KMS-11 (cell line): ENCODE data around the gene TOMM40.

Experiments
- H2AFZ ChIP-seq: fragments of 200-600 bp; sonication (generic); 2 replicates; pipeline ENCODE4 v1.6.1; 2016; ENCODE audit warnings: antibody characterized with exemption, mixed run types, low read depth
- H3K27ac ChIP-seq: fragments of 200-600 bp; sonication (generic); 2 replicates; pipeline ENCODE4 v1.6.1; 2016; ENCODE audit warnings: mild to moderate bottlenecking, mixed run types
- H3K27me3 ChIP-seq: fragments of 200-600 bp; sonication (generic); 2 replicates; pipeline ENCODE4 v1.6.1; 2017; ENCODE audit warnings: mild to moderate bottlenecking, low read depth, mixed run types, moderate library complexity; ENCODE audit not compliant: insufficient read depth
- H3K36me3 ChIP-seq: fragments of 200-600 bp; sonication (generic); 2 replicates; pipeline ENCODE4 v1.6.1; 2017; ENCODE audit warnings: mild to moderate bottlenecking, mixed run types; ENCODE audit not compliant: insufficient read depth
- H3K4me1 ChIP-seq: fragments of 200-600 bp; sonication (generic); 2 replicates; pipeline ENCODE4 v1.6.1; 2016; ENCODE audit warnings: mild to moderate bottlenecking, low read depth, mixed run types; ENCODE audit not compliant: poor library complexity, severe bottlenecking
- H3K4me2 ChIP-seq: fragments of 200-600 bp; sonication (generic); 2 replicates; pipeline ENCODE4 v1.7.0; 2016; ENCODE audit warnings: mild to moderate bottlenecking, mixed run types
- H3K4me3 ChIP-seq: fragments of 200-600 bp; sonication (generic); IDR thresholded peaks from 2 replicates; pipeline ENCODE4 v1.6.1; 2017; ENCODE audit warnings: low read depth, low read length, mixed read lengths; ENCODE audit not compliant: insufficient read depth
- H3K79me2 ChIP-seq: fragments of 200-600 bp; sonication (generic); 2 replicates; pipeline ENCODE4 v1.6.1; 2016; ENCODE audit warnings: low read depth, mixed run types; ENCODE audit not compliant: insufficient read depth
- H3K9ac ChIP-seq: fragments of 200-600 bp; sonication (generic); 2 replicates; pipeline ENCODE4 v1.6.1; 2016; ENCODE audit warnings: mild to moderate bottlenecking, mixed run types
- H4K20me1 ChIP-seq: fragments of 200-600 bp; sonication (generic); 2 replicates; pipeline ENCODE4 v1.6.1; 2016; ENCODE audit warnings: mild to moderate bottlenecking, mixed run types; ENCODE audit not compliant: insufficient read depth
- CTCF ChIP-seq: fragments of 200-600 bp; sonication (generic); conservative IDR thresholded peaks from 2 replicates; pipeline ENCODE4 v1.6.1; 2017; ENCODE audit warnings: low read depth, mild to moderate bottlenecking, antibody characterized with exemption, low read length, moderate library complexity, mixed read lengths

The TOMM40 gene

GRCh38 chr19:44893332-44894051 lies 2.4 kb downstream of the TOMM40 start:
- H3K9ac ChIP-seq: no peak overlapping the region
- H3K36me3 ChIP-seq: peaks cover 25% of the 10 kb centered on the region; the same call in 1 of the 2 replicates
- H3K4me1 ChIP-seq: peaks cover 17% of the 10 kb centered on the region
- TF ChIP-seq CTCF: no peak
- H4K20me1 ChIP-seq: no peaks in the 10 kb centered on the region
- no peak overlapping the region for H2AFZ ChIP-seq
- H3K27ac ChIP-seq: no peak overlapping the region
- no peaks in the 10 kb centered on the region for H3K27me3 ChIP-seq
- H3K79me2 ChIP-seq: peaks cover 41% of the 10 kb centered on the region
- peak overlapping the region; percentile 59; the same call in 1 of the 2 replicates for H3K4me2 ChIP-seq
- H3K4me3 ChIP-seq: no peak overlapping the region

DNA sequence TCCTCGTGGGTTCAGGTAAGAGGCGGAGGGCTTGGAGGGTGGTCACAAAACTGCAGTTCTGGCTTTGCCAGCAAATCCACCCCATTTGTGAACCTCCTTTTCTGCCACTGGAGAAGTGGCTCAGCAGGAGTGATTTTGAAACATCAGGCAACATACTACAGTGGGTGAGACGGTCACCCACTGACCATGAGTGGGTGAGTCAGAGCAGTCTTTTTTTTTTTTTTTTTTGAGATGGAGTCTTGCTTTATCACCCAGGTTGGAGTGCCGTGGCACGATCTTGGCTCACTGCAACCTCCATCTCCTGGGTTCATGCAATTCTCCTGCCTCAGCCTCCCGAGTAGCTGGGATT lies 3.0 kb downstream of the TOMM40 start:
- Histone ChIP-seq H3K79me2 (peaks cover 41% of the 10 kb centered on the region), H3K27me3 (no peaks in the 10 kb centered on the region), H2AFZ (no peak overlapping the region), H3K4me1 (peaks cover 17% of the 10 kb centered on the region), H3K36me3 (peaks cover 25% of the 10 kb centered on the region; the same call in 1 of the 2 replicates), H3K4me3 (no peak overlapping the region), H3K4me2 (no peak overlapping the region), H3K27ac (no peak overlapping the region), H4K20me1 (no peaks in the 10 kb centered on the region), H3K9ac (no peak overlapping the region)
- TF ChIP-seq CTCF: no peak

DNA sequence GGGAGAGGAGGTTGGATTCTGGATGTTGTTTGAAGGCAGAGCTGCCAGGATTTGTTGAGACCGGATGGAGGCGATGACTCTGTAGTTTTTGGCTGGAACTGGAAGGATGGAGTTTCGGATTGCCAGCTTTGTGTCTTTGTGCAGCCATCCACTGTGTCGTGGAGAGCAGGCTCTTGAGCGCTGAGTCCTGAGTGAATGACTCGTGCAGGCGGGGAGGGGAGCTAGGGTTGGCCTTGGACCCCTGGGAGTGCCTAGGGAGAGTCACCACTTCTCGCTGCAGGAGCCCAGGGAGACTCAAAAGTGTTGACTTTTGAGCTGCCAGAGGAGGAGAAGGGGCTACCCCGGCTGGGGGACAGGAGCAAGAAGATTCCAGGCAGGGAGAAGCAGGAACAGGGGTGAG lies 3.9 kb downstream of the TOMM40 start:
- Histone ChIP-seq H3K79me2 (peaks cover 41% of the 10 kb centered on the region), H3K36me3 (peaks cover 28% of the 10 kb centered on the region; the same call in 1 of the 2 replicates), H3K4me3 (no peak overlapping the region), H3K4me2 (no peak overlapping the region), H4K20me1 (no peaks in the 10 kb centered on the region), H3K27ac (no peak overlapping the region), H2AFZ (no peak overlapping the region), H3K27me3 (no peaks in the 10 kb centered on the region), H3K9ac (no peak overlapping the region), H3K4me1 (peaks cover 10% of the 10 kb centered on the region)
- no peak for TF ChIP-seq CTCF

DNA sequence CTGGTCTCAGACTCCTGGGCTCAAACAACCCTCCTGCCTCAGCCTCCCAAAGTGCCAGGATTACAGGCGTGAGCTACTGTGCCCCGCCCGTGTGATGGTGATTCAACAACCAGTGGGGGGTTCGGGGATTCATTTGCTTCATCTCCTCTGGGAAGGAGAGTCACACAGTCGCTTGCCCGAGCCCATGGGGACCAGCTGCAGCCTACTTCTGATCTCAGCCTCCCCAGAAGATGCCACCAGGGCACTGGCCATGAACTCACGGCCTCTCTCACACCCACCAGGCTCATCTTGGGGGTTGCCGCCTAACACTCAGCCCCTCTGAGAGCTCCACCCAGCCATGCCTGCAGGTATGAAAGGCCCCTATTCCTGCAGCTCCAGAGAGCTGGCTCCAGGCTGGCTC lies 6.8 kb downstream of the TOMM40 start:
- no peaks in the 10 kb centered on the region for H3K27me3 ChIP-seq
- H3K36me3 ChIP-seq: peaks cover 39% of the 10 kb centered on the region; the same call in 1 of the 2 replicates
- TF ChIP-seq CTCF: no peak
- peaks cover 24% of the 10 kb centered on the region for H3K79me2 ChIP-seq
- H4K20me1 ChIP-seq: no peaks in the 10 kb centered on the region
- H2AFZ ChIP-seq: no peak overlapping the region
- peaks cover 3% of the 10 kb centered on the region for H3K4me1 ChIP-seq
- no peak overlapping the region for H3K4me3 ChIP-seq
- no peak overlapping the region for H3K4me2 ChIP-seq
- no peak overlapping the region for H3K9ac ChIP-seq
- no peak overlapping the region for H3K27ac ChIP-seq
